Metanephros (tissue), 1 donor: ENCODE results near the gene PTMS. TPM values are rescaled to one million over a fixed set of nuclear protein-coding genes. Genes with fewer than 3 reads are reported as not detected.

Source experiments
- total RNA-seq: library from RNA; depleted of rRNA; stranded (reverse); fragments of >200 nt; gene quantifications from one replicate; pipeline ENCODE4 v1.2.3, GENCODE V29; 2014

The PTMS gene
- 61.1 TPM for total RNA-seq

GRCh38 chr12:6765634-6766581 is at the start of gene PTMS:
PTMS (plus strand) TSS chr12:6766363; CDS start chr12:6766706, 343 bp downstream.

DNA sequence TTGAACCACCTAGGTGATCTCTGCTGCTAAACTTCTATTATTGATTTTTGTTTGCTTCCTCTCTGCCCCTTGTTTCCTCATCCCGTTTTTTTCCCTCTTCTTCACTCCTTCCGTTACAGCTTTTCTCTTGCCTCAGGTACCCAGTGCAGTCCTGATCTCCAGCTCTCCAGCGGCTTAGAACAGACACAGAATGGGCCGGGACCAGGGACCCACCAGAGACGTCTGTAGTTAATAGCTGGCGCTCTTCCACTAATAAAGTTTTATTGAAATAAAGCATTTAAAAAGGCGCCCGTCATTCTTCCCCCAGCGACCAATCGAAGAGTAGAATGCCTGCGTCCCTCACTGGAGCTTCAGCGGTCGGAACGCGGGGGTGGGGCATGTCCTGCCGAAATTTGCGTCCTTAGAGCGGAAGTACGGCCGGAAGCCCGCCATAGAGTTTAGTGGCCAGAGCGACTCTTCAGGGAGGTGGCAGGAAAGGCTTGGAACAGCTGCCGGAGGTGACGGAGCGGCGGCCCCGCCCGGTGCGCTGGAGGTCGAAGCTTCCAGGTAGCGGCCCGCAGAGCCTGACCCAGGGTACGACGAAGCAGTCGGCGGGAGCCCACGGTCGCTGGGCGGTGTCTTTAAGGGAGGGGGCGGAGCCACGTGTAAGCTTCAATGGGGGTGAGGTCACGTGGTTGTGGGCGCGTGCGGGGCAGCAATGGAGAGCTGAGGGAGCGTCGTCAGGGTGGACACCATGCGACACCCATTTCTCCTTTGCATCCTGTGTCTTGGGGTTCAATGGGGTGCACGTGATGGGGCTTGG is 42.4 kb upstream of the PTMS start, which contains the start of gene COPS7A:
TSS of gene COPS7A (plus strand) at position 440 of the 802 bp plus-strand sequence. CDS start 611 bp downstream, outside the sequence.

GRCh38 chr12:6752921-6753771 is 13.0 kb upstream of the PTMS start, which contains the start of gene MLF2:
MLF2 (minus strand) TSS chr12:6753141; CDS start chr12:6752334, 807 bp downstream.

GRCh38 chr12:6772331-6772695 is 6.2 kb downstream of the PTMS start, which contains the start of gene LAG3:
LAG3 (plus strand) TSS chr12:6772520; CDS start chr12:6772853, 333 bp downstream.

GRCh38 chr12:6788972-6789924 is 23.1 kb downstream of the PTMS start, which contains the start of gene CD4:
CD4 (plus strand) TSS chr12:6789528; CDS start chr12:6800139, 10,611 bp downstream.

Other genes with a start within 250 kb of the PTMS start
- gene GAPDH, start 231.8 kb upstream of the PTMS start, total RNA-seq, result 2,417 TPM
- gene IFFO1, start 210.3 kb upstream of the PTMS start, total RNA-seq, result 15.3 TPM
- gene NOP2, start 198.1 kb upstream of the PTMS start, total RNA-seq, result 14.4 TPM
- 230 TPM for gene CHD4, start 159.0 kb upstream of the PTMS start, total RNA-seq
- gene LPAR5, start 130.4 kb upstream of the PTMS start, total RNA-seq, result 2.2 TPM
- 2.3 TPM for gene ACRBP, start 118.9 kb upstream of the PTMS start, total RNA-seq
- gene ING4, start 103.2 kb upstream of the PTMS start, total RNA-seq, result 48.6 TPM
- 31.5 TPM for gene ZNF384, start 77.0 kb upstream of the PTMS start, total RNA-seq
- 2.0 TPM for gene PIANP, start 65.5 kb upstream of the PTMS start, total RNA-seq
- gene COPS7A, start 42.3 kb upstream of the PTMS start, total RNA-seq, result 47.0 TPM
- gene MLF2, start 13.2 kb upstream of the PTMS start, total RNA-seq, result 86.4 TPM
- gene LAG3, start 6.2 kb downstream of the PTMS start, total RNA-seq, result 0.47 TPM
- gene CD4, start 23.2 kb downstream of the PTMS start, total RNA-seq, result 18.3 TPM
- gene GPR162, start 55.5 kb downstream of the PTMS start, total RNA-seq, result 13.5 TPM
- gene P3H3, start 62.0 kb downstream of the PTMS start, total RNA-seq, result 29.5 TPM
- gene GNB3, start 74.6 kb downstream of the PTMS start, total RNA-seq, result 3.7 TPM
- gene CDCA3, start 84.9 kb downstream of the PTMS start, total RNA-seq, result 18.0 TPM
- 49.5 TPM for gene USP5, start 85.8 kb downstream of the PTMS start, total RNA-seq
- 430 TPM for gene TPI1, start 101.2 kb downstream of the PTMS start, total RNA-seq
- 11.3 TPM for gene SPSB2, start 106.9 kb downstream of the PTMS start, total RNA-seq
- 7.8 TPM for gene LRRC23, start 138.5 kb downstream of the PTMS start, total RNA-seq
- gene ENO2, start 148.2 kb downstream of the PTMS start, total RNA-seq, result 5.7 TPM
- 77.0 TPM for gene ATN1, start 161.6 kb downstream of the PTMS start, total RNA-seq
- gene RNU7-1, start 177.5 kb downstream of the PTMS start, total RNA-seq, result not detected
- 146 TPM for gene C12orf57, start 177.7 kb downstream of the PTMS start, total RNA-seq
- 21.1 TPM for gene PTPN6, start 185.0 kb downstream of the PTMS start, total RNA-seq
- gene PHB2, start 204.3 kb downstream of the PTMS start, total RNA-seq, result 186 TPM
- 26.9 TPM for gene EMG1, start 204.6 kb downstream of the PTMS start, total RNA-seq